ENCODE results near the gene CADM4. TPM values are rescaled to one million over a fixed set of nuclear protein-coding genes. Genes with fewer than 3 reads are reported as not detected.
A peak's percentile ranks its signal among the peaks of the same experiment; 100 is the strongest.
"Not testable (repeated sequence)": the region's sequence is repeated elsewhere in the genome, so short reads cannot be mapped to it uniquely, and the experiment has no call there.

CADM4 gene
- total and polyA plus RNA-seq, 4 donors: 92.3 to 325 (median 206) TPM

DNA sequence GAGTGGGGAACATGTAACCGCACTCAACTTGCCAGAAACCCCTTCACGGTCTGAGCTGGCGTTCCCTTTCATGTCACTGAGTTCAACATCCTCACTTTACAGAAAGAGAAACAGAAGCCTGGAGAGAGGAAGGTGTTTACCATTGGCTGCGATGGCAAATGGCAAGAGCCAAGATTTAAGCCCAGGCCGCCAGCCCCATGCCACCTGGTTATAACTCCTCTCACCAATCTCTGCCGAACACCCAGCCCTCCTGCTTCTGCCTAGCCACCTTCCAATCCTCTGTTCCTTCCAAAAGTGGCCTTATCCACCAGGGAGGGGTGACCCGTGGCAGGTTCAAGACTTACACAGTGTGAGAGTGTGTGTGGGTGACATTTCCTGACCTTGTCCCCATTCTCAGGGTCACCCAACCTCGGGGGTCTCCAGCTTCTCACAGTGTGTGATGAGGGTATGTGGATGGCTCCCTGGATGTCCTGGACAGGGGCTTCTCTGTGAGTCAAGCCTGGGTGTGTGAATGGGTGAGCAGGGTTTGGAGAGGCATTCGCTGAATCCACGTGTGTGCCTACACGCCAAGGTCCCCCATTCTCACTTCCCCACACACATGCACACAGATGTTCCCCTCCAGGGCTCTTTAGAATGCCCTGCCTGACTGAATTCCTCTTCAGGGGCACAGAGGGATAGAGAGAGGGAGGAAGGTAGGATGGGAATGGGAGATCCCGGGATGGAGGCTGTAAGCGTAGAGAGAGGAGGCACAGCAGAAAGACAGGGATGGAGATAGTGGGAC, 1.2 kb downstream of the CADM4 start:
- peak in 2 of 6 donors; percentile 28 to 43 for DNase-seq (ENCODE audit: low read depth in 4 of 6, low spot score in 6 of 6)
- Histone ChIP-seq H3K4me3 (ENCODE audit: low read depth, low read length) (peak overlapping the region; percentile 54), H3K27me3 (ENCODE audit: control insufficient read depth, insufficient read depth, low read length) (no peaks in the 10 kb centered on the region), H3K4me1 (ENCODE audit: control insufficient read depth, insufficient read depth, low read length) (peaks cover 60% of the 10 kb centered on the region), H3K36me3 (ENCODE audit: control insufficient read depth, insufficient read depth, low read length) (peaks cover 2% of the 10 kb centered on the region), H3K9me3 (ENCODE audit: control insufficient read depth, insufficient read depth, low read length) (no peaks in the 10 kb centered on the region), H3K27ac (ENCODE audit: low read depth, low read length) (peak overlapping the region; percentile 76)
- WGBS (ENCODE audit: insufficient coverage): 9% methylated on average over 2 of the region's 13 CpGs

DNA sequence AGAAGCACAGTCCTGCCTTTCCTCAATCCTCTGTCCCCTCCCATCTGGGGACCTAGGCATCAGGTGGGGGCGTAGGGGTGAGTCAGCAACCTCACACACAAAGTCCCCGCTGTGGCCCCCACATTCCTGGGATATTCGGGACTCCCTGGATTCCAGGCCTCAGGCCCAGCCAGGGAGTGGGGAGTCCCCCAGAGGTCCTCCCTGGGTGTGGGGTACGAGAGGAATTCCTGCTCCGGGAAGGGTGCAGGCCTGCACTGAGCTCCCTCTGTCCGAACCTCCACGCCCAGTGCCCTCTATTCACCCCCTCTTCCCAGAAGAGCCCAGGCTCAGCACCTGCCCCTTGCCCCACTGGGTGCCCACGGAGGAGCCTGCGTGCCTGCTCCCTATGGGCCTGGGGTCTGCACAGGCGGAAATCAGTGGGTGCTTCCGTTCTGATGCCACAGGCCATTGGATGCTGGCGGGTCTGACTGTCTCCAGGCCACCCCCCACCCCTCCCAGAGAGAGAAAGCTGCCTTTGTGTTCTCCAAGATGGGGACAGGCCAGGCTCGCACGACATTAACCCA, 3.4 kb downstream of the CADM4 start:
- H3K36me3 ChIP-seq (ENCODE audit: control insufficient read depth, insufficient read depth, low read length): peaks cover 2% of the 10 kb centered on the region
- no peaks in the 10 kb centered on the region for H3K27me3 ChIP-seq (ENCODE audit: control insufficient read depth, insufficient read depth, low read length)
- peaks cover 65% of the 10 kb centered on the region for H3K4me1 ChIP-seq (ENCODE audit: control insufficient read depth, insufficient read depth, low read length)
- H3K9me3 ChIP-seq (ENCODE audit: control insufficient read depth, insufficient read depth, low read length): no peaks in the 10 kb centered on the region
- H3K4me3 ChIP-seq (ENCODE audit: low read depth, low read length): peak overlapping the region; percentile 31
- peak overlapping the region; percentile 97 for H3K27ac ChIP-seq (ENCODE audit: low read depth, low read length)
- peak in 2 of 6 donors; percentile 31 to 67 for DNase-seq (ENCODE audit: low read depth in 4 of 6, low spot score in 6 of 6)
- 49% methylated on average over 5 of the region's 14 CpGs for WGBS (ENCODE audit: insufficient coverage)

DNA sequence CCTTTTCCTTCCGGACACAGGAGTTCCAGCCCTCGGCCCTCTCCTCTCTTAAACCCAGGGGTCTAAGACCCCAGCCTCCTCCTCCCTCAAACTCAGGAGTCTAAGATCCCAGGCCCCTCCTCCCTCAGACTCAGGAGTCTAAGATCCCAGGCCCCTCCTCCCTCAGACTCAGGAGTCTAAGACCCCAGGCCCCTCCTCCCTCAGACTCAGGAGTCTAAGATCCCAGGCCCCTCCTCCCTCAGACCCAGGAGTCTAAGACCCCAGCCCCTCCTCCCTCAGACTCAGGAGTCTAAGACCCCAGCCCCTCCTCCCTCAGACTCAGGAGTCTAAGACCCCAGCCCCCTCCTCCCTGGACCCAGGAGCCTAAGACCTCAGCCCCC, 4.1 kb downstream of the CADM4 start:
- not testable (repeated sequence) for H3K27me3 ChIP-seq (ENCODE audit: control insufficient read depth, insufficient read depth, low read length); H3K36me3 ChIP-seq (ENCODE audit: control insufficient read depth, insufficient read depth, low read length); H3K9me3 ChIP-seq (ENCODE audit: control insufficient read depth, insufficient read depth, low read length); DNase-seq (ENCODE audit: low read depth in 4 of 6, low spot score in 6 of 6)
- Histone ChIP-seq H3K4me1 (ENCODE audit: control insufficient read depth, insufficient read depth, low read length) (peaks cover 62% of the 10 kb centered on the region), H3K27ac (ENCODE audit: low read depth, low read length) (peak overlapping the region; percentile 97), H3K4me3 (ENCODE audit: low read depth, low read length) (peak overlapping the region; percentile 66)
- WGBS (ENCODE audit: insufficient coverage): 0% methylated on average over 1 of the region's 2 CpGs

DNA sequence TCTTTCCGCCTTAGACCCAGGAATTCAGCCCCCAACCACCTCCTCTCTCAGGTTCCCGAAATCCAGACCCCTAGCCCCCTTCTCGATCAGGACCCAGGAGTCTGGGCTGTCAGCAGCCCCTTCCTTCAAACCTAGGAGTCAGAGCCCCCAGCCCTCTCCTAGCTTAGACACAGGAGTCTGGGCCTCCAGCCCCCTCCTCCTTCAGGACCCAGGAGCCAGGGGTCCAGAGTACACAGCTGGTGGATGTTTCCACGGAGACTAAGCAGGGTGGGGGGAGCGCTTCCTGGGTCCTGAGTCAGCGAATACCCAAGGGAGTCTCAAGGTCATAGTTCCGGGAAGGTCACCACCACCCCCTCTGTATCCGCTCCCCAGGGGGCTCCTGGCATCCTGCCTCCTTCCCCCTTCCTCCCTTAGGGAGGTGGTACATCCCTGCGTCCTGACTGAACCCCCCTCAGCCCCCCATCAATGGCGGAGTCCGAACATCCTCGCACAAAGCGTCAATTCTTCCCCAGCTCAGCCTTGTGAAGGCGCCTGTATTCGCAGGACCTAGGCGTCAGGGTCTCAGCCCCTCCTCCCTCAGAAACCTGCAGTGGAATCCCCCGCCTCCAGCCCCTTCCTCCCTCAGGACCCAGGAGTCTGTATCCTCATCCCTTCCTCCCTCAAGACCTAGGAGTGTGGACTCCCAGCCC, 4.6 kb downstream of the CADM4 start:
- 5% methylated on average over 17 of the region's 17 CpGs for WGBS (ENCODE audit: insufficient coverage)
- Histone ChIP-seq H3K36me3 (ENCODE audit: control insufficient read depth, insufficient read depth, low read length) (peaks cover 2% of the 10 kb centered on the region), H3K27ac (ENCODE audit: low read depth, low read length) (peak overlapping the region; percentile 97), H3K4me1 (ENCODE audit: control insufficient read depth, insufficient read depth, low read length) (peaks cover 57% of the 10 kb centered on the region), H3K4me3 (ENCODE audit: low read depth, low read length) (peak overlapping the region; percentile 66), H3K9me3 (ENCODE audit: control insufficient read depth, insufficient read depth, low read length) (no peaks in the 10 kb centered on the region), H3K27me3 (ENCODE audit: control insufficient read depth, insufficient read depth, low read length) (no peaks in the 10 kb centered on the region)
- peak in 5 of 6 donors; percentile 61 to 91 (median 73) for DNase-seq (ENCODE audit: low read depth in 4 of 6, low spot score in 6 of 6)

DNA sequence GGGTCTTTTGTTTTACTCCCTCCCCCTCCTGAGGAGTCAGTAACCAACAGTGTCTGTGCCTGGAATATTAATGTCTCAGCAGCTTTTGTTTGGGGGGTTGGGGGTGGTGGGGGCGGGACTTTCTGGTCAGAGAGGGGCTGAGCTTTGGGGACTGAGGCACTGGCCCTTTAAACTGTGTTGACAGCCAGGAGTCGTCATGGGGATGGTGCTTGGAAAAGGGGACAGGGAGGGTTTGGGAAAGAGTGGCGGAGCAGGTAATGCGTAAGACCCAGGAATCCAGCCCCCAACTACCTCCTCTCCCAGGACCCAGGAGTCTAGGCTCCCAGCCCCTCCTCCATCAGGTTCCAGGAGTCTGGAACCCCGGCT, 5.2 kb downstream of the CADM4 start:
- 18% methylated on average over 2 of the region's 5 CpGs for WGBS (ENCODE audit: insufficient coverage)
- H3K27ac ChIP-seq (ENCODE audit: low read depth, low read length): peak overlapping the region; percentile 97
- no peaks in the 10 kb centered on the region for H3K27me3 ChIP-seq (ENCODE audit: control insufficient read depth, insufficient read depth, low read length)
- peak overlapping the region; percentile 66 for H3K4me3 ChIP-seq (ENCODE audit: low read depth, low read length)
- peak in 3 of 6 donors; percentile 55 to 82 (median 77) for DNase-seq (ENCODE audit: low read depth in 4 of 6, low spot score in 6 of 6)
- peaks cover 2% of the 10 kb centered on the region for H3K36me3 ChIP-seq (ENCODE audit: control insufficient read depth, insufficient read depth, low read length)
- H3K9me3 ChIP-seq (ENCODE audit: control insufficient read depth, insufficient read depth, low read length): no peaks in the 10 kb centered on the region
- H3K4me1 ChIP-seq (ENCODE audit: control insufficient read depth, insufficient read depth, low read length): peaks cover 55% of the 10 kb centered on the region

DNA sequence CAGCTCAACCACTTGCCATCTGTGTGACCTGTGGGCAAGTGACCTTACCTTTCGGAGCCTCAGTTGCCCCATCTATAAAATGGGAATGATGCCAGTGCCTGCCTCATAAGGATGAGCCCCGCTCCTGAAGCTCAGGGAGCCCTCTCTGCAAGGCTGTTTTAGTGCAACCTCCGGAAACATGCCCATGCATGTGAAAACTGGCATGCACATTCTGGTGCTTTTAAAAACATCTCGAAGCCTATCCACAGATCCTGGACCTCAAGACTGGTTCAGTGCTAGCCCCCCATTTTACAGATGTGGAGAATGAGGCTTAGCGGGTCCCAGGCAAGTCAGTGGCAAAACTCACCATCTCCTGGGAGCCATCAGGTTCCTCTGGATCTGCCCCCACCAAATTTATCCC, 5.6 kb downstream of the CADM4 start:
- Histone ChIP-seq H3K36me3 (ENCODE audit: control insufficient read depth, insufficient read depth, low read length) (peaks cover 2% of the 10 kb centered on the region), H3K9me3 (ENCODE audit: control insufficient read depth, insufficient read depth, low read length) (no peaks in the 10 kb centered on the region), H3K27me3 (ENCODE audit: control insufficient read depth, insufficient read depth, low read length) (no peaks in the 10 kb centered on the region), H3K4me3 (ENCODE audit: low read depth, low read length) (peak overlapping the region; percentile 12), H3K4me1 (ENCODE audit: control insufficient read depth, insufficient read depth, low read length) (peaks cover 55% of the 10 kb centered on the region), H3K27ac (ENCODE audit: low read depth, low read length) (peak overlapping the region; percentile 97)
- DNase-seq (ENCODE audit: low read depth in 4 of 6, low spot score in 6 of 6): no peak
- WGBS (ENCODE audit: insufficient coverage): 59% methylated on average over 4 of the region's 5 CpGs

DNA sequence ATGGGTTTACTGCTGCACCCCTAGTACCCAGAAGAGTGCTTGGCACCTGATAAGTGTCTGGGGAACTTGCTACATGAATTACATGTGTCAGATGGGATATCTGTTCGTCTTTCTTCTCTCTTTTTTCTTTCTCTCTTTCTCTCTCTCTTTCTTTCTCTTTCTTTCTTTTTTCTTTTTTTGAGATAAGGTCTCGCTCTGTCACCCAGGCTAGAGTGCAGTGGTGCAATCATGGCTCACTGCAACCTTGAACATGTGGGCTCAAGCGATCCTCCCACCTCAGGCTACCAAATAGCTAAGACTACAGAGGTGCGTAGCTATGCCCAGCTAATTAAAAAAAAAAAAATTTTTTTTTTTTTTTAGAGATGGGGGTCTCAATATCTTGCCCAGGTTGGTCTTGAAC, 6.1 kb downstream of the CADM4 start:
- no CpG with 5 or more reads among the region's 4 CpGs for WGBS (ENCODE audit: insufficient coverage)
- H3K27ac ChIP-seq (ENCODE audit: low read depth, low read length): peak overlapping the region; percentile 97

DNA sequence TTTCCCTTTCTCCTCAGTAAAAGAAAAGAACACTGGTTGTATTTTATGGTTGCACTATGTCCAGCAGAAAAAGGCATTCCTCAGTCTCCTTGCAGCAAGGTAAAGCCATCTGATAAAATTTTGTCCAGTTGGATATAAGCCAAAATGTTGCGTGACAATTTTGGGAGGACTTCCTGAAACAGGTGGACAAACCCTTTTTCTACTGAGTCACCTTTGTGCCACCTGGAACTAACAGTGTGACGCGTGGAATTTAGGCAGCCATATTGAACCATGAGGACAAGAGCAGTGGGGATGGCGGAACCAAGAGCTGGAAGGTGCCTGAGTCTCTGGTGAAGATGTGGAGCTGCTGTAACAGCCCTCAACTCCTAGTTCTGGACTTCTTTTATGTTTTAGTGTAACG, 8.2 kb downstream of the CADM4 start:
- peaks cover 25% of the 10 kb centered on the region for H3K36me3 ChIP-seq (ENCODE audit: control insufficient read depth, insufficient read depth, low read length)
- 85% methylated on average over 4 of the region's 5 CpGs for WGBS (ENCODE audit: insufficient coverage)
- no peaks in the 10 kb centered on the region for H3K9me3 ChIP-seq (ENCODE audit: control insufficient read depth, insufficient read depth, low read length)
- no peak overlapping the region for H3K4me3 ChIP-seq (ENCODE audit: low read depth, low read length)
- DNase-seq (ENCODE audit: low read depth in 4 of 6, low spot score in 6 of 6): no peak
- no peak overlapping the region for H3K27ac ChIP-seq (ENCODE audit: low read depth, low read length)
- no peaks in the 10 kb centered on the region for H3K27me3 ChIP-seq (ENCODE audit: control insufficient read depth, insufficient read depth, low read length)
- H3K4me1 ChIP-seq (ENCODE audit: control insufficient read depth, insufficient read depth, low read length): peaks cover 40% of the 10 kb centered on the region

More for the DNA sequence above, 6.1 kb downstream of the CADM4 start:
- no peak for DNase-seq (ENCODE audit: low read depth in 4 of 6, low spot score in 6 of 6)
- H3K4me3 ChIP-seq (ENCODE audit: low read depth, low read length): no peak overlapping the region
- H3K9me3 ChIP-seq (ENCODE audit: control insufficient read depth, insufficient read depth, low read length): no peaks in the 10 kb centered on the region
- no peaks in the 10 kb centered on the region for H3K27me3 ChIP-seq (ENCODE audit: control insufficient read depth, insufficient read depth, low read length)
- H3K36me3 ChIP-seq (ENCODE audit: control insufficient read depth, insufficient read depth, low read length): peaks cover 5% of the 10 kb centered on the region
- H3K4me1 ChIP-seq (ENCODE audit: control insufficient read depth, insufficient read depth, low read length): peaks cover 49% of the 10 kb centered on the region

DNA sequence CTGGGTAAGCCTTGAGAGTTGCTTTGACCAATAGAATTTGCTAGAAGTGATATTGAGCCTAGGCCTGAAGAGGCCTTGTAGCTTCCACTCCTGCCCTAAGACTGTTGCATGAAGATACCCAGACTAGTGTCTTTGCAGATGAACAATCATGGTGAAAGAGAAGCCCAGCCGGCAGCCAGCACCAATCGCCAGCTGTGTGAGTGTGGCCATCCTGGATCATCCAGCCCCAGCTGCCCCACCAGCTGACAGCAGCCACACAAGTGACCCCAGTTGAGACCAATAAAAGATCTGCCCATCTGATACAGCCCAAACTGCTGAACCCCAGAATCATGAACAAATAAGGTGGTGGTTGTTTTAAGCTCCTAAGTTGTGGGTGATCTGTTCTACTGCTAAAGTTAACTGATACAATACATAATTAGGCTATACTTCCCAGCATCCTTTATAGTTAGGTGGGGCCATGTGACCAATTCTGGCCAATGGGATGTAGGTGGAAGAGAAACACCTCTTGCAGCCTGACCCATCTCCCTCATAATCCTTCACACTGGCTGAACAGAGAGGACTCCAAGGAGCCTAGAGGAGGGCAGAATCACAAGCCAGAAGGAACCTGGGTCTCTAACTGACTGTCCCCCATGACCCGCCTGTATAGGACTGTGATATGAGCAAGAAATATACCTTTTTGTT, 10.9 kb downstream of the CADM4 start:
- Histone ChIP-seq H3K4me1 (ENCODE audit: control insufficient read depth, insufficient read depth, low read length) (peaks cover 13% of the 10 kb centered on the region), H3K9me3 (ENCODE audit: control insufficient read depth, insufficient read depth, low read length) (no peaks in the 10 kb centered on the region), H3K36me3 (ENCODE audit: control insufficient read depth, insufficient read depth, low read length) (peaks cover 48% of the 10 kb centered on the region), H3K27ac (ENCODE audit: low read depth, low read length) (no peak overlapping the region), H3K27me3 (ENCODE audit: control insufficient read depth, insufficient read depth, low read length) (no peaks in the 10 kb centered on the region), H3K4me3 (ENCODE audit: low read depth, low read length) (no peak overlapping the region)
- peak in 1 of 6 donors; percentile 13 for DNase-seq (ENCODE audit: low read depth in 4 of 6, low spot score in 6 of 6)
- 71% methylated on average over 2 of the region's 3 CpGs for WGBS (ENCODE audit: insufficient coverage)
